K562 (cell line): Measurements from ENCODE around the gene SLC7A5. TPM values are rescaled to one million over a fixed set of nuclear protein-coding genes. Genes with fewer than 3 reads are reported as not detected.

Experiments used
- BRF2 ChIP-seq: IDR thresholded peaks from 3 replicates; pipeline ENCODE4 v1.6.1; 2011; ENCODE audit warnings: borderline replicate concordance, mild to moderate bottlenecking; ENCODE audit not compliant: insufficient read length, insufficient read depth
- CEBPG ChIP-seq, 3 experiments: fragments of 200-800 bp in 1 of 3; sonication (Bioruptor generic) in 1 of 3; sonication (generic) in 1 of 3; formaldehyde crosslinking in 1 of 3; IDR thresholded peaks in 2 of 3; conservative IDR thresholded peaks in 1 of 3; 2 replicates each; pipeline versions ENCODE4 v1.6.1 to v1.8.0; 2016 to 2022; ENCODE audit warnings: missing compliant biosample characterization in 2 of 3, missing genetic modification characterization in 2 of 3, mild to moderate bottlenecking in 1 of 3, missing genetic modification reagents in 1 of 3
- HDGF ChIP-seq: fragments of 450-650 bp; IDR thresholded peaks from 2 replicates; pipeline ENCODE4 v1.6.1; 2016
- LCOR ChIP-seq: sonication (generic); formaldehyde crosslinking; IDR thresholded peaks from 2 replicates; pipeline ENCODE4 v1.8.0; 2022; ENCODE audit warnings: mild to moderate bottlenecking, missing genetic modification reagents
- MAX ChIP-seq: sonication (generic); formaldehyde crosslinking; IDR thresholded peaks from 2 replicates; pipeline ENCODE4 v1.9.0; 2022; ENCODE audit warnings: mild to moderate bottlenecking, missing genetic modification reagents
- MAZ ChIP-seq, 2 experiments: fragments of 450-650 bp in 1 of 2; sonication (generic) in 1 of 2; formaldehyde crosslinking; IDR thresholded peaks in 1 of 2; conservative IDR thresholded peaks in 1 of 2; 2 replicates each; pipeline versions ENCODE4 v1.4.0 to v1.5.0; 2020; ENCODE audit warnings: mild to moderate bottlenecking in 1 of 2, missing genetic modification reagents in 1 of 2
- MTA3 ChIP-seq: fragments of 450-650 bp; formaldehyde crosslinking; IDR thresholded peaks from 2 replicates; pipeline ENCODE4 v1.6.1; 2017; ENCODE audit warnings: mild to moderate bottlenecking, borderline replicate concordance
- POLR2G ChIP-seq: fragments of 200-400 bp; formaldehyde crosslinking; IDR thresholded peaks from 2 replicates; pipeline ENCODE4 v1.6.1; 2017; ENCODE audit warnings: low read depth, mild to moderate bottlenecking, antibody characterized with exemption, low read length, moderate library complexity
- RAD21 ChIP-seq, 2 experiments: fragments of 250-450 bp in 1 of 2; fragments of 450-650 bp in 1 of 2; sonication (Bioruptor Pico) in 1 of 2; formaldehyde crosslinking in 1 of 2; IDR thresholded peaks in 1 of 2; conservative IDR thresholded peaks in 1 of 2; 2 replicates each; pipeline versions ENCODE4 v1.4.0 to v1.8.0; 2020 to 2022; ENCODE audit warnings: mild to moderate bottlenecking in 2 of 2, moderate library complexity in 1 of 2
- RB1 ChIP-seq: fragments of 450-650 bp; IDR thresholded peaks from 2 replicates; pipeline ENCODE4 v1.6.1; 2017; ENCODE audit warnings: low read depth, mild to moderate bottlenecking
- STAG1 ChIP-seq: sonication (generic); formaldehyde crosslinking; IDR thresholded peaks from 2 replicates; pipeline ENCODE4 v1.5.0; 2020; ENCODE audit warnings: missing genetic modification reagents, borderline replicate concordance
- TOE1 ChIP-seq, 2 experiments: fragments of 450-650 bp in 1 of 2; sonication (generic) in 1 of 2; formaldehyde crosslinking in 1 of 2; IDR thresholded peaks; 2 replicates each; pipeline versions ENCODE4 v1.7.1 to v1.8.0; 2016 to 2022; ENCODE audit warnings: borderline replicate concordance in 2 of 2, mild to moderate bottlenecking in 2 of 2, antibody characterized with exemption in 1 of 2, inconsistent platforms in 1 of 2, low read depth in 1 of 2, missing genetic modification reagents in 1 of 2, moderate library complexity in 1 of 2
- ZNF282 ChIP-seq: sonication (generic); formaldehyde crosslinking; IDR thresholded peaks from 2 replicates; pipeline ENCODE4 v1.8.1; 2023; ENCODE audit warnings: missing genetic modification reagents
- polyA plus RNA-seq, 8 experiments: library from polyadenylated mRNA; depleted of rRNA in 4 of 8; stranded (reverse) in 5 of 8; unstranded in 3 of 8; fragments of >200 nt; fragmentation: Nextera tagmentation in 2 of 8; fragmentation: Illumina TruSeq in 1 of 8; extraction: Ambion mirVana in 2 of 8; extraction: Trizol in 1 of 8; gene quantifications; 2 replicates each; pipeline versions ENCODE4 v1.2.1 to v1.2.3, GENCODE V29; 2011 to 2014; ENCODE audit warnings: inconsistent platforms in 1 of 8, missing spikeins in 1 of 8
- total RNA-seq, 7 experiments: library from RNA; depleted of rRNA in 6 of 7; stranded (reverse); fragments of >200 nt in 6 of 7; fragmentation: Illumina TruSeq in 2 of 7; extraction: Trizol in 2 of 7; gene quantifications; 2 replicates each; pipeline versions ENCODE4 v1.2.1 to v1.2.3, GENCODE V29; 2011 to 2021; ENCODE audit warnings: low replicate concordance in 1 of 7

Gene SLC7A5
- total and polyA plus RNA-seq, 9 of the 15 experiments (the other 6 are each of a cell fraction or from before 2014, with no cell fraction given): 1.9 to 220 (median 18.6) TPM

- TF ChIP-seq MAX (CRISPR knock-in tag) (0 out of 2 replicates have a peak, but pooled peaks have one; percentile 41), TOE1 (IDR thresholded peaks at IDR 0.05; ENCODE audit: borderline replicate concordance) (0 out of 2 replicates have a peak, but pooled peaks have one; percentile 17), TOE1 (CRISPR knock-in tag; IDR thresholded peaks at IDR 0.05; ENCODE audit: borderline replicate concordance, low read depth) (no peak), RB1 (peak; percentile 69; the same call in 1 of the 2 replicates), RAD21 (CRISPR knock-in tag; conservative IDR thresholded peaks at IDR 0.05 in 1 of 2, IDR thresholded peaks at IDR 0.05 in 1 of 2) (peak; percentile 65 to 79), STAG1 (CRISPR knock-in tag) (peak; percentile 80), HDGF (peak; percentile 44; the same call in 1 of the 2 replicates), BRF2 (no peak), LCOR (no peak), MTA3 (0 out of 2 replicates have a peak, but pooled peaks have one; percentile 31), MAZ (CRISPR knock-in tag; conservative IDR thresholded peaks at IDR 0.05 in 1 of 2, IDR thresholded peaks at IDR 0.05 in 1 of 2) (peak in 1 of 2 experiments; percentile 38; a peak in 1 of 4 replicates), CEBPG (CRISPR knock-in tag; IDR thresholded peaks at IDR 0.05) (no peak), CEBPG (tag; conservative IDR thresholded peaks at IDR 0.05 in 1 of 2, IDR thresholded peaks at IDR 0.05 in 1 of 2) (no peak), ZNF282 (CRISPR knock-in tag) (peak; percentile 29; the same call in 1 of the 2 replicates), POLR2G (peak; percentile 67)
- TF ChIP-seq, all 486 proteins: peak for 33
Observed at GRCh38 chr16:87850009-87851006, 19.0 kb downstream of the SLC7A5 start (continued).
